Osteoblast (primary cell): Measurements from ENCODE around the gene SESN1. TPM values are rescaled to one million over a fixed set of nuclear protein-coding genes. Genes with fewer than 3 reads are reported as not detected.

Experiments used
- DNase-seq: peaks from one replicate; pipeline ENCODE4 v3.0.0; 2011; ENCODE audit warnings: low spot score, mixed read lengths; ENCODE audit not compliant: insufficient read length; ENCODE audit errors: missing footprints
- H2AFZ ChIP-seq: 2 replicates; pipeline ENCODE4 v1.6.0; 2011; ENCODE audit warnings: mild to moderate bottlenecking, low read length
- H3K27ac ChIP-seq: 2 replicates; pipeline ENCODE4 v1.5.1; 2011; ENCODE audit warnings: mild to moderate bottlenecking, low read depth, low read length, moderate library complexity
- H3K27me3 ChIP-seq: 2 replicates; pipeline ENCODE4 v1.6.0; 2012; ENCODE audit warnings: mild to moderate bottlenecking, control low read depth, inconsistent platforms, low read length, moderate library complexity; ENCODE audit not compliant: insufficient read depth
- H3K36me3 ChIP-seq: 2 replicates; pipeline ENCODE4 v1.5.1; 2011; ENCODE audit warnings: mild to moderate bottlenecking, low read length, control low read depth, moderate library complexity; ENCODE audit not compliant: insufficient read depth
- H3K4me1 ChIP-seq: 2 replicates; pipeline ENCODE4 v1.5.1; 2011; ENCODE audit warnings: mild to moderate bottlenecking, low read length, control low read depth, moderate library complexity; ENCODE audit not compliant: insufficient read depth
- H3K4me2 ChIP-seq: 2 replicates; pipeline ENCODE4 v1.6.0; 2011; ENCODE audit warnings: mild to moderate bottlenecking, low read length; ENCODE audit not compliant: insufficient read depth
- H3K4me3 ChIP-seq: fragments of 200-600 bp; sonication (generic); 3 replicates; pipeline ENCODE4 v1.5.1; 2012; ENCODE audit warnings: mild to moderate bottlenecking, low read length, inconsistent platforms; ENCODE audit not compliant: insufficient read depth
- H3K79me2 ChIP-seq: 2 replicates; pipeline ENCODE4 v1.6.0; 2012; ENCODE audit warnings: mild to moderate bottlenecking, low read length, control low read depth, inconsistent platforms; ENCODE audit not compliant: insufficient read depth
- H3K9me3 ChIP-seq: 2 replicates; pipeline ENCODE4 v1.5.1; 2011; ENCODE audit warnings: low read depth, low read length, control low read depth
- H4K20me1 ChIP-seq: 2 replicates; pipeline ENCODE4 v1.6.0; 2012; ENCODE audit warnings: mild to moderate bottlenecking, low read length, control low read depth; ENCODE audit not compliant: insufficient read depth
- total RNA-seq: library from RNA; depleted of rRNA; stranded (reverse); fragments of >200 nt; gene quantifications from 2 replicates; pipeline ENCODE4 v1.2.3, GENCODE V29; 2012
- TF ChIP-seq, protein P1 (sequence below): IDR thresholded peaks from 2 replicates; pipeline ENCODE4 v1.5.1; 2011; ENCODE audit warnings: mild to moderate bottlenecking, low read depth, low read length, moderate library complexity; ENCODE audit errors: extremely low read depth

The SESN1 gene
- total RNA-seq, 1 donor: 26.1 TPM

DNA sequence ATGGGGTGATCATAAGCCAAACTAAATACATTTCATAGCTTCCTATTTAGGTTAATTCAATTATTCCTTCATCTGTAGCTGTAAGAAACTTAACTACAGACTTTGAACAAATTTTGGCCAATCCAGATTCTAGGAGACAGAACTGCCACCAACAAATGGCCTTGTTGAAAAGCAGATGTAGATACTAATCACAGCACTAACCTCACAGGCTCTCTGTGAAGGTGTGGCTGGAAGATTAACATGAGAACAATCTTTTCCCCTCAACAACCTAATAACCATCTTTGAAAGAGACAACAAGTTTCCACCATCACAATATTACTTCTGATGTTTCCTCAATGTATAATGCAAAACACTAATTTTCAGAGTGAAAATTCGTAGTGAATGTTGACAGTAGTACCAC lies 87.8 kb downstream of the SESN1 start:
- Histone ChIP-seq H3K4me1 (no peaks in the 10 kb centered on the region), H3K4me3 (no peak overlapping the region), H3K36me3 (no peaks in the 10 kb centered on the region), H3K4me2 (no peak overlapping the region), H3K9me3 (no peaks in the 10 kb centered on the region), H3K27ac (no peak overlapping the region), H3K27me3 (no peaks in the 10 kb centered on the region), H2AFZ (no peak overlapping the region), H4K20me1 (peaks cover 14% of the 10 kb centered on the region), H3K79me2 (peaks cover 38% of the 10 kb centered on the region)
- DNase-seq: no peak
- TF ChIP-seq, protein P1, sequence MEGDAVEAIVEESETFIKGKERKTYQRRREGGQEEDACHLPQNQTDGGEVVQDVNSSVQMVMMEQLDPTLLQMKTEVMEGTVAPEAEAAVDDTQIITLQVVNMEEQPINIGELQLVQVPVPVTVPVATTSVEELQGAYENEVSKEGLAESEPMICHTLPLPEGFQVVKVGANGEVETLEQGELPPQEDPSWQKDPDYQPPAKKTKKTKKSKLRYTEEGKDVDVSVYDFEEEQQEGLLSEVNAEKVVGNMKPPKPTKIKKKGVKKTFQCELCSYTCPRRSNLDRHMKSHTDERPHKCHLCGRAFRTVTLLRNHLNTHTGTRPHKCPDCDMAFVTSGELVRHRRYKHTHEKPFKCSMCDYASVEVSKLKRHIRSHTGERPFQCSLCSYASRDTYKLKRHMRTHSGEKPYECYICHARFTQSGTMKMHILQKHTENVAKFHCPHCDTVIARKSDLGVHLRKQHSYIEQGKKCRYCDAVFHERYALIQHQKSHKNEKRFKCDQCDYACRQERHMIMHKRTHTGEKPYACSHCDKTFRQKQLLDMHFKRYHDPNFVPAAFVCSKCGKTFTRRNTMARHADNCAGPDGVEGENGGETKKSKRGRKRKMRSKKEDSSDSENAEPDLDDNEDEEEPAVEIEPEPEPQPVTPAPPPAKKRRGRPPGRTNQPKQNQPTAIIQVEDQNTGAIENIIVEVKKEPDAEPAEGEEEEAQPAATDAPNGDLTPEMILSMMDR: no peak

GRCh38 chr6:109002882-109003281 lies 91.8 kb downstream of the SESN1 start:
- peaks cover 26% of the 10 kb centered on the region for H3K79me2 ChIP-seq
- H3K4me1 ChIP-seq: no peaks in the 10 kb centered on the region
- peaks cover 13% of the 10 kb centered on the region for H3K36me3 ChIP-seq
- no peak overlapping the region for H2AFZ ChIP-seq
- H3K4me2 ChIP-seq: no peak overlapping the region
- TF ChIP-seq, protein P1: no peak
- peaks cover 14% of the 10 kb centered on the region for H4K20me1 ChIP-seq
- H3K27ac ChIP-seq: no peak overlapping the region
- DNase-seq: no peak
- H3K27me3 ChIP-seq: no peaks in the 10 kb centered on the region
- no peak overlapping the region for H3K4me3 ChIP-seq
- H3K9me3 ChIP-seq: no peaks in the 10 kb centered on the region

DNA sequence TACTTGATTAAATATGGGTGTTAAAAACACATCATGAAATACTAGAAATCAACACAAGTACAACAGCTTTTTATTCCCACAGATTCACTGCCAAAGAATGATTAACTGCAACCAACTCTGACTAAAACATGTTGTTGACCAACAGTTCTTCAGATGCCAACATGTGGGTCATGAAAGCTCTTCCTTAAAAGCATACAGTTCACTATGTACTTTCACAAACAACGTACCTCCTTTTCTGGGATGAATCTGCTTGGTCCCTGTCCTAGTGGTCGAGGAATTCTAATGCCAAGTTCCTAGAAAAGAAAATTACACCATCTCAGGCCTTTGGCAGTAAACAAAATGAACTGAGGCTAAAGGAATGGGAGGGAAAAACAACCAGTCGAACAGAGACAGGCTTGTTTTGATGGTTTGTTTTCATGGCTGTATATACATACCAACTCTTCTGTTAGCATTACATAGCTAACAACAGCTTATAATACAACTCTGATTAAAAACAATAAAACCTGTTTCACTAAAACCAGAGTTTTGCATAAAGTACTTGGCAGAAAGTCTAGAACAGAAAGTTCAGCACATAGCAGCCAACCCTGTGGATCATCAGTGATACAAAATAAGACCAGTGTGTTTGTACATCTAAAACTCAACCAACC lies 92.5 kb downstream of the SESN1 start:
- no peaks in the 10 kb centered on the region for H3K27me3 ChIP-seq
- TF ChIP-seq, protein P1: no peak
- peaks cover 23% of the 10 kb centered on the region for H3K79me2 ChIP-seq
- H3K9me3 ChIP-seq: no peaks in the 10 kb centered on the region
- H3K4me3 ChIP-seq: no peak overlapping the region
- H3K4me1 ChIP-seq: no peaks in the 10 kb centered on the region
- peaks cover 14% of the 10 kb centered on the region for H4K20me1 ChIP-seq
- H2AFZ ChIP-seq: no peak overlapping the region
- H3K27ac ChIP-seq: peak overlapping the region; percentile 9
- no peak overlapping the region for H3K4me2 ChIP-seq
- no peak for DNase-seq
- H3K36me3 ChIP-seq: peaks cover 13% of the 10 kb centered on the region

- no peaks in the 10 kb centered on the region for H3K4me1 ChIP-seq
- no peak overlapping the region for H3K27ac ChIP-seq
- H3K27me3 ChIP-seq: no peaks in the 10 kb centered on the region
- no peak for DNase-seq
- no peaks in the 10 kb centered on the region for H3K9me3 ChIP-seq
- no peak overlapping the region for H2AFZ ChIP-seq
- no peak overlapping the region for H3K4me3 ChIP-seq
- H3K4me2 ChIP-seq: no peak overlapping the region
- H3K79me2 ChIP-seq: peaks cover 15% of the 10 kb centered on the region
- H3K36me3 ChIP-seq: peaks cover 13% of the 10 kb centered on the region
- TF ChIP-seq, protein P1: no peak
- peaks cover 11% of the 10 kb centered on the region for H4K20me1 ChIP-seq
Observed at GRCh38 chr6:109001291-109001894, 93.3 kb downstream of the SESN1 start.
